A549 treated with Mapracorat at 1 μM for 4 hours (cell line): ENCODE results near the gene PRR20B. TPM values are rescaled to one million over a fixed set of nuclear protein-coding genes. Genes with fewer than 3 reads are reported as not detected.

ENCODE experiments used
- total RNA-seq: library from RNA; stranded (reverse); fragments of 200-300 nt; extraction: Qiagen RNA extraction; gene quantifications from 5 replicates; pipeline ENCODE4 v1.2.3, GENCODE V29; 2022

The PRR20B gene
- not detected in 5 replicates for total RNA-seq

DNA sequence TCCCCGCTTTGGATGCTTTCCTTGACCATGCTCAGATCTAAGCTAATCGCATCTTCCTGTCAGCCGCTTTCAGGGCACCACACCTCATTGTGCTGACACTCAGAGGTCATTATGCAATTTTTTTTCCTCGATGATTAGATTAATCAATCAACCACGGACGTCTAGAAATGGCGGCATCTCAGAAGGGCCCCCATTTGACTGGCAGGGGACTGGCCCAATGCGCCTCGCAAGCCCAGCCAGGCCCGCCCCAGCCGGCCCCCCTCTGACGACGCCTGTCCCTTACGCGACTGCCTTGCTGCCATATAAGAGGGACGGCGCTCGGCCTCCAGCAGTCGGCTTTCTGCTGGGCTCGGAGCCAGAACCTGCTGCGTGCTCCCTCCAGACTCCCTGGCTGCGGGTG, at the start of gene PRR20B:
Gene PRR20B, plus strand, starts transcription at position 301 of the 400 bp plus-strand sequence. CDS start 387 bp downstream, outside the sequence.

DNA sequence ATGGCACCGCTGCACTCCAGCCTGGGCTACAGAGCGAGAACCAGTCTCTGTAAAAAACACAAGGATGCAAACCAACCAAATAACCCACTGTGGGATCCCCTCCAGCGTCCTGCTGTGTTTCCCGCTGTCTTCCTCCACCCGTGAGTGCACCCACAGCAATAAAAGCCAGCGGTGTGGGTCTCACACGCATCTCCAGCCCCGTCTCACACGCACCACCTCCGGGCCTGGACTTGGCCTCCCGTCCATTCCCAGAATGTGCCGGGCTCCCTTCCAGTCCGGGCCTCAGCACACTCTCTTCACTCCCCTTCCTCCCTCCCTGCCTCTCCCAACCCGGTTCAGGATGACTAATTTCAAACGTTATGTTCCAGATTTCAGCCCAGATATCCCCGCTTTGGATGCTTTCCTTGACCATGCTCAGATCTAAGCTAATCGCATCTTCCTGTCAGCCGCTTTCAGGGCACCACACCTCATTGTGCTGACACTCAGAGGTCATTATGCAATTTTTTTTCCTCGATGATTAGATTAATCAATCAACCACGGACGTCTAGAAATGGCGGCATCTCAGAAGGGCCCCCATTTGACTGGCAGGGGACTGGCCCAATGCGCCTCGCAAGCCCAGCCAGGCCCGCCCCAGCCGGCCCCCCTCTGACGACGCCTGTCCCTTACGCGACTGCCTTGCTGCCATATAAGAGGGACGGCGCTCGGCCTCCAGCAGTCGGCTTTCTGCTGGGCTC, 6.9 kb upstream of the PRR20B start, which contains the start of gene PRR20A:
Gene PRR20A, plus strand, starts transcription at position 684 of the 734 bp plus-strand sequence. CDS start 387 bp downstream, outside the sequence.

DNA sequence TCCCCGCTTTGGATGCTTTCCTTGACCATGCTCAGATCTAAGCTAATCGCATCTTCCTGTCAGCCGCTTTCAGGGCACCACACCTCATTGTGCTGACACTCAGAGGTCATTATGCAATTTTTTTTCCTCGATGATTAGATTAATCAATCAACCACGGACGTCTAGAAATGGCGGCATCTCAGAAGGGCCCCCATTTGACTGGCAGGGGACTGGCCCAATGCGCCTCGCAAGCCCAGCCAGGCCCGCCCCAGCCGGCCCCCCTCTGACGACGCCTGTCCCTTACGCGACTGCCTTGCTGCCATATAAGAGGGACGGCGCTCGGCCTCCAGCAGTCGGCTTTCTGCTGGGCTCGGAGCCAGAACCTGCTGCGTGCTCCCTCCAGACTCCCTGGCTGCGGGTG, 6.5 kb downstream of the PRR20B start, which contains the start of gene PRR20C:
Gene PRR20C, plus strand, starts transcription at position 301 of the 400 bp plus-strand sequence. CDS start 387 bp downstream, outside the sequence.

DNA sequence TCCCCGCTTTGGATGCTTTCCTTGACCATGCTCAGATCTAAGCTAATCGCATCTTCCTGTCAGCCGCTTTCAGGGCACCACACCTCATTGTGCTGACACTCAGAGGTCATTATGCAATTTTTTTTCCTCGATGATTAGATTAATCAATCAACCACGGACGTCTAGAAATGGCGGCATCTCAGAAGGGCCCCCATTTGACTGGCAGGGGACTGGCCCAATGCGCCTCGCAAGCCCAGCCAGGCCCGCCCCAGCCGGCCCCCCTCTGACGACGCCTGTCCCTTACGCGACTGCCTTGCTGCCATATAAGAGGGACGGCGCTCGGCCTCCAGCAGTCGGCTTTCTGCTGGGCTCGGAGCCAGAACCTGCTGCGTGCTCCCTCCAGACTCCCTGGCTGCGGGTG, 13.0 kb downstream of the PRR20B start, which contains the start of gene PRR20D:
Gene PRR20D, plus strand, starts transcription at position 301 of the 400 bp plus-strand sequence. CDS start 387 bp downstream, outside the sequence.

DNA sequence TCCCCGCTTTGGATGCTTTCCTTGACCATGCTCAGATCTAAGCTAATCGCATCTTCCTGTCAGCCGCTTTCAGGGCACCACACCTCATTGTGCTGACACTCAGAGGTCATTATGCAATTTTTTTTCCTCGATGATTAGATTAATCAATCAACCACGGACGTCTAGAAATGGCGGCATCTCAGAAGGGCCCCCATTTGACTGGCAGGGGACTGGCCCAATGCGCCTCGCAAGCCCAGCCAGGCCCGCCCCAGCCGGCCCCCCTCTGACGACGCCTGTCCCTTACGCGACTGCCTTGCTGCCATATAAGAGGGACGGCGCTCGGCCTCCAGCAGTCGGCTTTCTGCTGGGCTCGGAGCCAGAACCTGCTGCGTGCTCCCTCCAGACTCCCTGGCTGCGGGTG, 19.6 kb downstream of the PRR20B start, which contains the start of gene PRR20E:
Gene PRR20E, plus strand, starts transcription at position 301 of the 400 bp plus-strand sequence. CDS start 387 bp downstream, outside the sequence.

Other genes starting within 250 kb of the PRR20B start
- not detected in 5 replicates for gene PRR20A, start 6.6 kb upstream of the PRR20B start, total RNA-seq
- gene PRR20C, start 6.6 kb downstream of the PRR20B start, total RNA-seq: not detected in 5 replicates
- gene PRR20D, start 13.1 kb downstream of the PRR20B start, total RNA-seq: not detected in 5 replicates
- not detected in 5 replicates for gene PRR20E, start 19.7 kb downstream of the PRR20B start, total RNA-seq